WTC11 (cell line): ENCODE results near the gene TOX2. TPM values are rescaled to one million over a fixed set of nuclear protein-coding genes. Genes with fewer than 3 reads are reported as not detected.

ENCODE experiments used
- ATAC-seq: fragments of 200-7000 bp; cut with Tn5 transposase; 2 replicates; pipeline ENCODE4 v1.10.0; 2021; ENCODE audit warnings: mild to moderate bottlenecking, moderate library complexity
- CTCF ChIA-PET: fragments of 300-600 bp; sonication (Branson Sonifier 250); formaldehyde crosslinking; loops from one replicate; lab custom pipeline; 2021; ENCODE audit warnings: antibody characterized with exemption; lab: Charles Lee
- POLR2A ChIA-PET: fragments of 350-600 bp; sonication (Branson Sonifier 250); formaldehyde crosslinking; loops from one replicate; lab custom pipeline; 2021; ENCODE audit warnings: antibody characterized with exemption; lab: Charles Lee
- DNase-seq: peaks from one replicate; pipeline ENCODE4 v3.0.0; 2021; ENCODE audit warnings: low spot score
- H3K27ac Mint-ChIP-seq: 2 replicates; pipeline ENCODE4 v1.8.0; 2021; ENCODE audit warnings: mixed read lengths
- H3K27me3 Mint-ChIP-seq: 2 replicates; pipeline ENCODE4 v1.8.0; 2021; ENCODE audit warnings: low read depth, mild to moderate bottlenecking, moderate library complexity, mixed read lengths
- H3K36me3 Mint-ChIP-seq: 2 replicates; pipeline ENCODE4 v1.8.0; 2021; ENCODE audit warnings: mixed read lengths
- H3K4me1 Mint-ChIP-seq: 2 replicates; pipeline ENCODE4 v1.8.0; 2022; ENCODE audit warnings: mixed read lengths
- H3K4me3 Mint-ChIP-seq: 2 replicates; pipeline ENCODE4 v1.8.0; 2021; ENCODE audit warnings: mild to moderate bottlenecking, moderate library complexity, mixed read lengths
- H3K9me3 Mint-ChIP-seq: 2 replicates; pipeline ENCODE4 v1.8.0; 2021; ENCODE audit warnings: mixed read lengths
- ATF3 ChIP-seq: sonication (generic); formaldehyde crosslinking; conservative IDR thresholded peaks from 2 replicates; pipeline ENCODE4 v1.8.1; 2022; ENCODE audit warnings: mild to moderate bottlenecking, missing genetic modification reagents
- CREM ChIP-seq: sonication (generic); formaldehyde crosslinking; IDR thresholded peaks from 2 replicates; pipeline ENCODE4 v1.8.1; 2022; ENCODE audit warnings: mild to moderate bottlenecking, missing genetic modification reagents, moderate library complexity
- E2F1 ChIP-seq: sonication (generic); formaldehyde crosslinking; IDR thresholded peaks from 2 replicates; pipeline ENCODE4 v1.8.0; 2022; ENCODE audit warnings: mild to moderate bottlenecking, missing genetic modification reagents
- FOXJ3 ChIP-seq: sonication (generic); formaldehyde crosslinking; IDR thresholded peaks from 2 replicates; pipeline ENCODE4 v1.9.0; 2021; ENCODE audit warnings: missing genetic modification reagents, mild to moderate bottlenecking, borderline replicate concordance
- FOXP1 ChIP-seq: sonication (generic); formaldehyde crosslinking; IDR thresholded peaks from 2 replicates; pipeline ENCODE4 v1.8.0; 2022; ENCODE audit warnings: missing genetic modification reagents, mild to moderate bottlenecking, moderate library complexity, borderline replicate concordance
- FOXP4 ChIP-seq: sonication (generic); formaldehyde crosslinking; IDR thresholded peaks from 2 replicates; pipeline ENCODE4 v1.8.0; 2022; ENCODE audit warnings: mild to moderate bottlenecking, missing genetic modification reagents
- GTF2I ChIP-seq: fragments of 250-450 bp; sonication (Bioruptor Pico); conservative IDR thresholded peaks from 2 replicates; pipeline ENCODE4 v1.4.0; 2021; ENCODE audit warnings: mild to moderate bottlenecking
- HMGA2 ChIP-seq: fragments of 250-450 bp; sonication (Bioruptor Pico); IDR thresholded peaks from 2 replicates; pipeline ENCODE4 v1.4.0; 2021; ENCODE audit warnings: mild to moderate bottlenecking, moderate library complexity
- MLX ChIP-seq: sonication (generic); formaldehyde crosslinking; IDR thresholded peaks from 2 replicates; pipeline ENCODE4 v1.8.1; 2023; ENCODE audit warnings: mild to moderate bottlenecking, missing genetic modification reagents, moderate library complexity
- NFE2L1 ChIP-seq: sonication (generic); formaldehyde crosslinking; IDR thresholded peaks from 2 replicates; pipeline ENCODE4 v1.8.1; 2023; ENCODE audit warnings: missing genetic modification reagents
- NR2C2 ChIP-seq: sonication (generic); formaldehyde crosslinking; IDR thresholded peaks from 2 replicates; pipeline ENCODE4 v1.8.0; 2022; ENCODE audit warnings: mild to moderate bottlenecking, missing genetic modification reagents
- PRDM15 ChIP-seq: sonication (generic); formaldehyde crosslinking; IDR thresholded peaks from 2 replicates; pipeline ENCODE4 v1.8.0; 2022; ENCODE audit warnings: missing genetic modification reagents
- SMAD4 ChIP-seq: sonication (generic); formaldehyde crosslinking; IDR thresholded peaks from 2 replicates; pipeline ENCODE4 v1.8.0; 2022; ENCODE audit warnings: mild to moderate bottlenecking, missing genetic modification reagents
- STAT6 ChIP-seq: sonication (generic); formaldehyde crosslinking; conservative IDR thresholded peaks from 2 replicates; pipeline ENCODE4 v1.8.1; 2023; ENCODE audit warnings: mild to moderate bottlenecking, low read depth, missing genetic modification reagents, moderate library complexity
- USF2 ChIP-seq: sonication (generic); formaldehyde crosslinking; IDR thresholded peaks from 2 replicates; pipeline ENCODE4 v1.8.1; 2023; ENCODE audit warnings: mild to moderate bottlenecking, missing genetic modification reagents, moderate library complexity
- ZNF219 ChIP-seq: sonication (generic); formaldehyde crosslinking; IDR thresholded peaks from 2 replicates; pipeline ENCODE4 v1.8.0; 2023; ENCODE audit warnings: missing genetic modification reagents, mild to moderate bottlenecking, borderline replicate concordance
- ZSCAN18 ChIP-seq: fragments of 250-450 bp; sonication (Bioruptor Pico); IDR thresholded peaks from 2 replicates; pipeline ENCODE4 v2.1.2; 2022; ENCODE audit warnings: mild to moderate bottlenecking, moderate library complexity
- total RNA-seq: library from RNA; stranded (reverse); gene quantifications from 3 replicates; pipeline ENCODE4 v1.2.3, GENCODE V29; 2021

TOX2 gene
- total RNA-seq, 1 experiment from 2014 or later, result 3.4 TPM

GRCh38 chr20:44087051-44087856 lies 172.6 kb downstream of the TOX2 start (continued):
- TF ChIP-seq NFE2L1 (no peak), MLX (CRISPR knock-in tag) (no peak), ZSCAN18 (no peak), E2F1 (no peak), NR2C2 (CRISPR knock-in tag) (no peak)

- POLR2A ChIA-PET, result no interaction called here
- TF ChIP-seq ATF3 (CRISPR knock-in tag) (no peak), SMAD4 (no peak), HMGA2 (CRISPR knock-in tag) (no peak), FOXP4 (CRISPR knock-in tag) (no peak), CREM (no peak), GTF2I (CRISPR knock-in tag) (no peak), FOXP1 (CRISPR knock-in tag) (no peak), ZNF219 (no peak)
- no peak overlapping the region for H3K27ac Mint-ChIP-seq
Observed at GRCh38 chr20:44087857-44088120, 173.1 kb downstream of the TOX2 start.

GRCh38 chr20:44089987-44090674 lies 175.5 kb downstream of the TOX2 start:
- Mint-ChIP-seq H3K27ac (no peak overlapping the region), H3K9me3 (no peaks in the 10 kb centered on the region), H3K27me3 (no peaks in the 10 kb centered on the region), H3K36me3 (no peaks in the 10 kb centered on the region), H3K4me1 (no peaks in the 10 kb centered on the region), H3K4me3 (no peak overlapping the region)
- ChIA-PET POLR2A (no interaction called here), CTCF (interaction anchor here (0.8 to 2.4 kb wide), 6 partner anchors 10 to 325 kb away, joined by 3 to 8 read pairs (median 4); no protein-coding TSS in a partner anchor)
- DNase-seq (no peak), ATAC-seq (peak; percentile 44)
- TF ChIP-seq USF2 (peak; percentile 86), PRDM15 (CRISPR knock-in tag) (no peak), STAT6 (CRISPR knock-in tag) (no peak), ZSCAN18 (no peak), FOXJ3 (CRISPR knock-in tag) (no peak)

More at GRCh38 chr20:44087857-44088120, 173.1 kb downstream of the TOX2 start:
- H3K36me3 Mint-ChIP-seq, result no peaks in the 10 kb centered on the region
- H3K9me3 Mint-ChIP-seq, result no peaks in the 10 kb centered on the region
- CTCF ChIA-PET, result interaction anchor here (0.7 kb wide), 1 partner anchor 351 kb away, joined by 3 read pairs; no protein-coding TSS in a partner anchor
- no peak for ATAC-seq
- no peak for DNase-seq
- no peak overlapping the region for H3K4me3 Mint-ChIP-seq
- H3K27me3 Mint-ChIP-seq, result no peaks in the 10 kb centered on the region
- no peaks in the 10 kb centered on the region for H3K4me1 Mint-ChIP-seq
